ENCODE data around the gene SMG9.
"Not testable (repeated sequence)": the region's sequence is repeated elsewhere in the genome, so short reads cannot be mapped to it uniquely, and the experiment has no call there.

Gene SMG9

GRCh38 chr19:43692385-43692784 is 62.4 kb downstream of the SMG9 start:
- no peak for DNase-seq (ENCODE audit: low read depth)

- no peak for DNase-seq (ENCODE audit: low read depth)
Observed at GRCh38 chr19:43691755-43692154, 63.0 kb downstream of the SMG9 start.

GRCh38 chr19:43690890-43691289 is 63.9 kb downstream of the SMG9 start:
- no peak for DNase-seq (ENCODE audit: low read depth)

- no peak for DNase-seq (ENCODE audit: low read depth)
Observed at GRCh38 chr19:43690444-43690843, 64.3 kb downstream of the SMG9 start.

GRCh38 chr19:43688059-43688701 is 66.6 kb downstream of the SMG9 start:
- DNase-seq (ENCODE audit: low read depth), result no peak

- DNase-seq (ENCODE audit: low read depth), result no peak
Observed at GRCh38 chr19:43687660-43687997, 67.1 kb downstream of the SMG9 start.

GRCh38 chr19:43684326-43684725 is 70.4 kb downstream of the SMG9 start:
- DNase-seq (ENCODE audit: low read depth), result no peak

- no peak for DNase-seq (ENCODE audit: low read depth)
Observed at GRCh38 chr19:43683905-43684304, 70.9 kb downstream of the SMG9 start.

- DNase-seq (ENCODE audit: low read depth), result no peak
Observed at GRCh38 chr19:43682824-43683661, 71.7 kb downstream of the SMG9 start.

- not testable (repeated sequence) for DNase-seq (ENCODE audit: low read depth)
Observed at GRCh38 chr19:43682269-43682668, 72.5 kb downstream of the SMG9 start.

GRCh38 chr19:43681821-43682220 is 72.9 kb downstream of the SMG9 start:
- DNase-seq (ENCODE audit: low read depth), result no peak

- no peak for DNase-seq (ENCODE audit: low read depth)
Observed at GRCh38 chr19:43678512-43679261, 76.1 kb downstream of the SMG9 start.
